Colonic mucosa (tissue), 4 donors: ENCODE results near the gene ZWILCH. TPM values are rescaled to one million over a fixed set of nuclear protein-coding genes. Genes with fewer than 3 reads are reported as not detected.

Source experiments
- DNase-seq: peaks from one replicate; pipeline ENCODE4 v3.0.0-alpha.2; 2020
- H3K27ac ChIP-seq: fragments of 200-600 bp; one replicate; pipeline ENCODE4 v1.8.0; 2021
- H3K27me3 ChIP-seq: fragments of 200-600 bp; one replicate; pipeline ENCODE4 v1.8.0; 2021
- H3K36me3 ChIP-seq: fragments of 200-600 bp; one replicate; pipeline ENCODE4 v1.8.0; 2021
- H3K4me1 ChIP-seq: fragments of 200-600 bp; one replicate; pipeline ENCODE4 v1.8.0; 2021; ENCODE audit warnings: mild to moderate bottlenecking
- H3K4me3 ChIP-seq: fragments of 200-600 bp; one replicate; pipeline ENCODE4 v1.8.0; 2021
- H3K9ac ChIP-seq, 2 donors: one replicate each; pipeline ENCODE4 v1.7.0; 2013; ENCODE audit warnings: control low read depth in 2 of 2, low read depth in 2 of 2, low read length in 2 of 2
- H3K9me3 ChIP-seq: fragments of 200-600 bp; one replicate; pipeline ENCODE4 v1.8.0; 2021
- CTCF ChIP-seq: fragments of 200-600 bp; IDR thresholded peaks from one replicate; pipeline ENCODE4 v1.8.0; 2022; ENCODE audit warnings: antibody characterized with exemption, mild to moderate bottlenecking
- intact Hi-C: fragments of 100-400 bp; cut with DNase I; formaldehyde crosslinking; loops from one replicate; pipeline ENCODE4 v1.14.1; 2022
- total RNA-seq, 2 donors: library from RNA; stranded (reverse); fragmentation: NEBNext Ultra II Directional in 1 of 2; extraction: Animal tissue kit (Norgen Biotek cat#: 25700) in 1 of 2; gene quantifications; one replicate each; pipeline ENCODE4 v1.2.1, GENCODE V29; 2021
- donor health status: healthy.
- donor health status: DM: no; HTN: no; CAD: no.
- donor health status: DM: no; HTN: no; CAD: no.

ZWILCH gene
- total RNA-seq, 2 donors from 2014 or later: 8.4 to 20.1 TPM

- H3K9me3 ChIP-seq: no peaks in the 10 kb centered on the region
- no peaks in the 10 kb centered on the region for H3K36me3 ChIP-seq
- intact Hi-C loops: no loop called here
- no peak overlapping the region for H3K4me3 ChIP-seq
- H3K27ac ChIP-seq: no peak overlapping the region
- H3K27me3 ChIP-seq: no peaks in the 10 kb centered on the region
- no peaks in the 10 kb centered on the region for H3K4me1 ChIP-seq
- TF ChIP-seq CTCF: no peak
- no peak overlapping the region for H3K9ac ChIP-seq
- no peak for DNase-seq
These were observed 55.9 kb downstream of the ZWILCH start for GRCh38 chr15:66560856-66561525.

- H3K4me1 ChIP-seq: no peaks in the 10 kb centered on the region
- no peak overlapping the region for H3K9ac ChIP-seq
- no peaks in the 10 kb centered on the region for H3K9me3 ChIP-seq
- H3K4me3 ChIP-seq: no peak overlapping the region
- H3K27me3 ChIP-seq: no peaks in the 10 kb centered on the region
- no peak for DNase-seq
- no peak for TF ChIP-seq CTCF
- intact Hi-C loops: no loop called here
- no peak overlapping the region for H3K27ac ChIP-seq
- H3K36me3 ChIP-seq: no peaks in the 10 kb centered on the region
These were observed 58.0 kb downstream of the ZWILCH start for GRCh38 chr15:66563126-66563525.

- H3K9ac ChIP-seq: no peak overlapping the region
- TF ChIP-seq CTCF: no peak
- H3K36me3 ChIP-seq: no peaks in the 10 kb centered on the region
- no peak overlapping the region for H3K4me3 ChIP-seq
- no peaks in the 10 kb centered on the region for H3K9me3 ChIP-seq
- no peaks in the 10 kb centered on the region for H3K27me3 ChIP-seq
- no peak for DNase-seq
- no peak overlapping the region for H3K27ac ChIP-seq
- H3K4me1 ChIP-seq: no peaks in the 10 kb centered on the region
- intact Hi-C loops: no loop called here
These were observed 58.5 kb downstream of the ZWILCH start for GRCh38 chr15:66563566-66564110.

GRCh38 chr15:66564136-66565041 lies 59.3 kb downstream of the ZWILCH start:
- intact Hi-C loops: no loop called here

More at GRCh38 chr15:66564136-66565041, 59.3 kb downstream of the ZWILCH start:
- Histone ChIP-seq H3K4me3 (no peak overlapping the region), H3K9me3 (no peaks in the 10 kb centered on the region), H3K36me3 (no peaks in the 10 kb centered on the region), H3K9ac (no peak overlapping the region), H3K27ac (no peak overlapping the region), H3K27me3 (no peaks in the 10 kb centered on the region), H3K4me1 (no peaks in the 10 kb centered on the region)
- TF ChIP-seq CTCF: no peak
- DNase-seq: no peak
